Measurements from ENCODE around the gene TAS2R38. TPM values are rescaled to one million over a fixed set of nuclear protein-coding genes. Genes with fewer than 3 reads are reported as not detected.

The TAS2R38 gene
- total RNA-seq, 1 donor from 2014 or later: not detected

DNA sequence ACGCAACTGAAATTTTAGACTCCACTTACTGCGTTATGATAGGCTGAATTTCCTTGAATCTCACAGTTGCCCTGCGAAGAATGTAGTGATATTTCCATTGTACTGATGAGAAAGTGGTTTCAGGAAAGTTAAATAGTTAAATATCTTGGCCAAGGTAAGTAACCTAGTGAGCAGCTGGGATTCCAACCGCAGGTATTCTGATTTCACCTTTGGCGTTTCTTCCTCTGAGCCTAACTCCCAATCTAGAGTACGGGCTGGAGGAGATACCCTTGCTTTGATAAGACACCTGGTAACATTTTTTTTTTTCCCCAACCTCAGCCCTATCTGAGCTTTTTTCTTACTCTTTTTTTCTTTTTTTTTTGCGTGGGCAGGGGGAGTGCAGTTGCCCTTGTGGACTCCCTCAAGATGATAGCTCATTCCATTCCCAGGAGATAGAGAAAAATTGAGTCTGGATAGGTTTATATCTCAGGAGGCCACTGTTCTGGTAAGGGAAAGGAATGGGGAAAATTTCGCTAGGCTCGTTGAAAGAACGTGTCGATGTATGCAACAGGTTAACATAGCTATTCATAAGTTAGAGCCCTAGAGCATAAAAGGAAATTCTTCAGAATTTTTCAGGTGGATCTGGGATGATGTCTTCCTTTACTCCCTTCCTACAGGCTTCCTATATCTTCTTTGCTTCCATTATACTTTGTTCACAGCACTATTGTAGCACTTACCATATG lies 3.1 kb upstream of the TAS2R38 start:
- no peak for FAIRE-seq

GRCh38 chr7:141975806-141976523 lies 2.4 kb upstream of the TAS2R38 start:
- FAIRE-seq: no peak
- DNase-seq (ENCODE audit: low spot score in 2 of 2): peak; percentile 32 to 59

More for the DNA sequence above, 3.1 kb upstream of the TAS2R38 start:
- DNase-seq (ENCODE audit: low spot score in 2 of 2): no peak

DNA sequence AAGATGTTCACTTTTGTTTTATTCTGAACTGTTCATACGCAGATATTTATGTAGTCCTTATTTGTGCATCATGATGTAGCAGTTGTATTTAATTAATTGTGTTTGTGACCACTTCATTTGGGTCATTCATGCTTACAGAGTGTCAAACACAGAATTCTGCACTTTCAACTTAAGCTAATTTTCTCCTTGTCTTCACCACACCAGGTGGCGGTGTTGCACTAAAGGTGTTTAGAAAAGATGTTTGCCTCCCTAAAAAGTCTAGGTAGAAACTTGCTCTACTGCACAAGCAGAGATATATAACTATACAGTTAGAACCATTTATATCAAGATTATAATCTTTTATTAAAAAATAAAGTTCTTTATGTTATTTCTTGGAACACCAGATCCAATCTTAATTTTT lies 1.3 kb upstream of the TAS2R38 start:
- FAIRE-seq: no peak
- no peak for DNase-seq (ENCODE audit: low spot score in 2 of 2)

GRCh38 chr7:141960687-141961422 lies 12.7 kb downstream of the TAS2R38 start:
- FAIRE-seq: no peak
- DNase-seq (ENCODE audit: low spot score in 2 of 2): no peak

DNA sequence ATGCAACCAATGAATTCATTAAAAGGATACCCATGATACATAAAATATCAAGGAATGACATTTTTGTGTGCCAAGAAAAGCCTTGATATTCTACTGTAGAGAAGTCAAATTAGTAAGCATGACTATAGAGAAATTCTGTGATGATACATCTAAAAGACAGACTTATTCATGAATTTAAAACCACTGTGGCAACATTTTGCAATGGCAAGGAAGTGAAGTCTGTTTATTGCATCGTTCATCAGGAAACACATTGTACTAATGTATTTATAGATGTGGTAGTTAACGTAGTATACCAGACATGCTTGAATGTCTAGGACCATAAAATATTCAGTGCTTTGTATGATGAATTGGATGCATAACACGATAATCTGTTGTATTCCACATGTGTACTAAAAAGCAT lies 17.5 kb downstream of the TAS2R38 start:
- FAIRE-seq: no peak
- DNase-seq (ENCODE audit: low spot score in 2 of 2): no peak

GRCh38 chr7:141954334-141954733 lies 19.2 kb downstream of the TAS2R38 start:
- no peak for DNase-seq (ENCODE audit: low spot score in 2 of 2)

DNA sequence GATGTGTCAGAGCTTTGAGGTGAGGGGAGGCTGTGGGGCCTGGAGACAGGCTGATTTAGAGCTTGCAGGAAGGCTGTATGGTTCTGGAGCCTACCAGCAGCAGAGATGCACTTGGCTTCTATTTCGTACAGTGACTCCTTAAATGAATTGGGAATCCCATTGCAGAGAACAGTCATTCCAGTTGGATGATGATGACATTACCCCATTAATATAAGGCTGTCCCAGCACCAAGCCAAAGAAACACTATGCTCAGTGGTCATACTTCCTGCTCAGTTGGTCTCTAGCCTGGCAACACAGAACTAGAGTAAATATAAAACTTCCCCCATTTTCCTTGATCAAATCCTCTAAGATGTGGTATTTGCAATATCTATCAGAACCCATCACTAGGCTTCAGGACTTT lies 21.1 kb downstream of the TAS2R38 start:
- FAIRE-seq (no peak), DNase-seq (ENCODE audit: low spot score in 2 of 2) (no peak)

More at GRCh38 chr7:141954334-141954733, 19.2 kb downstream of the TAS2R38 start:
- no peak for FAIRE-seq

GRCh38 chr7:141950806-141951205 lies 22.8 kb downstream of the TAS2R38 start:
- no peak for DNase-seq (ENCODE audit: low spot score in 2 of 2)
- FAIRE-seq: no peak

DNA sequence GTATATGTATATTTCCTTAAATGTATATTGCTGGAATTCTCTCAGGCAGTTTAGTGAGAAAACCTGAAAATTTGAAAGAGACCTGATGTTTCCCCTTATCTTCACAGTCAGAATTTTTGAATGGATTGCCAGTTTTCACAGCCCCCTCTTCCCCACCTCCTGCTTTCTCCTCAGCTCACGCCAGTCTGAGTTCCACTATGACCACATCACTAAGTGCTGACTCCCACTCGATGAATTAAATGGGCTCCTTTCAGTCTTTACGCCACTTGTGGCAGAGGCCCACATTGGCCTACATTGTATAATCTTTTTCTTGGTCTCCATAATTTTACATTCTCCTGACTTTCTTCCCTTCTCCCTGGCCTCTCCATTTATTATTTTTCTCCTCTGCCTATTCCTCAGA lies 23.7 kb downstream of the TAS2R38 start:
- DNase-seq (ENCODE audit: low spot score in 2 of 2) (no peak), FAIRE-seq (no peak)

DNA sequence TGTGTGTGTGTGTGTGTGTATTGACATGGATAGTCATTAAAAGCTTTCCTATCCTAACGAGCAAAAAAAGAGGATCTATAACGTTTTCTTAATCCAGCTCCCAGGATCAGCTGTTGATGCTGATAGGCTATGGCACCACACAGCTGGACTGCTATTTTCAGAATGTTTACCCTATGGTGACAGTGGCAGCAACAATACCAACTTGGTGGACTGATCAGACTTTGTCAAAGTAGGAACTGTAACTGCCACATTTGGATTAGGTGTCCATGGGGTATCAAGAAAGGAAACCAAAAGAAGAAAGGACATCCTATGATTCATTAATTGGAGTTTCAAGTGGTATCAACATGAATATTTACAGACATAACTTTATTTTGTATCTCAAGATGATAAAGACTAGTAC lies 24.1 kb downstream of the TAS2R38 start:
- DNase-seq (ENCODE audit: low spot score in 2 of 2): no peak
- no peak for FAIRE-seq

GRCh38 chr7:141949021-141949420 lies 24.6 kb downstream of the TAS2R38 start:
- DNase-seq (ENCODE audit: low spot score in 2 of 2) (no peak), FAIRE-seq (no peak)

GRCh38 chr7:141946796-141947195 lies 26.8 kb downstream of the TAS2R38 start, which contains the start of gene CLEC5A:
TSS of gene CLEC5A (minus strand) at chr7:141946974. CDS start at chr7:141946292, 682 bp downstream.
- FAIRE-seq: no peak

DNA sequence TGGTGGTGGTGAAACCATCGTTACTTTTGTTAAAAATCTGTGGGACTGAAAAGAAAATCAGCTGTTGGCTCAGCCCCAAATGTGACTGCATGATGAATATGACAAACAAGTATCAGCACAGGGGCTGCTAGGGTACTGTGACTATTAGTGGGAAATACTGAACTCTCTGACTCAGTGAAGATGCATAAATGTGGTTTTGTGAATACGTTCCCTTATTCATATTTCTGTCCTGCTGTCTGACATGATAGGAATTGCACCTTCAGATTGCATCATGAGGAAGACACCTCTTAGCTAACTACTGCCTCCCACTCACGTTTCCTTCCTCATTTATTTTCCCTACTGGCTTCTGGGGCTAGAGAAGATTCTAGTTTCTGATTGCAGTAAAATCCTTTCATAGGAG lies 28.2 kb downstream of the TAS2R38 start:
- no peak for DNase-seq (ENCODE audit: low spot score in 2 of 2)
- FAIRE-seq: no peak

More at GRCh38 chr7:141946796-141947195, 26.8 kb downstream of the TAS2R38 start, which contains the start of gene CLEC5A:
- DNase-seq (ENCODE audit: low spot score in 2 of 2): no peak

GRCh38 chr7:141944811-141945210 lies 28.8 kb downstream of the TAS2R38 start:
- FAIRE-seq: no peak

GRCh38 chr7:141943846-141944245 lies 29.7 kb downstream of the TAS2R38 start:
- FAIRE-seq (no peak), DNase-seq (ENCODE audit: low spot score in 2 of 2) (no peak)

More at GRCh38 chr7:141944811-141945210, 28.8 kb downstream of the TAS2R38 start:
- no peak for DNase-seq (ENCODE audit: low spot score in 2 of 2)

DNA sequence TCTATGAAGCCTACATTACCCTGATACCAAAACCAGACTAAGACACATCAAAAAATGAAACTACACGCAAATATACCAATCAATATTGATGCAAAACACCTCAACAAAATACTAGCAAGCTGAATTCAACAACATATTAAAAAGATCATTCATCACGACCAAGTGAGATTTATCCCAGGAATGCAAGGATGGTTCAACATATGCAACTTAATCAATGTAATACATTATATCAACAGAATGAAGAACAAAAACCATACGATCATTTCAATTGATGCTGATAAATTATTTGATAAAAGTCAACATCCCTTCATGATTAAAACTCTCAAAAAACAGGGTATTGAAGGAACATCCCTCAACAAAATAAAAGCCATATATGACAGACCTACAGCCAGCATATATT lies 32.5 kb downstream of the TAS2R38 start:
- DNase-seq (ENCODE audit: low spot score in 2 of 2) (no peak), FAIRE-seq (peak; percentile 19)

DNA sequence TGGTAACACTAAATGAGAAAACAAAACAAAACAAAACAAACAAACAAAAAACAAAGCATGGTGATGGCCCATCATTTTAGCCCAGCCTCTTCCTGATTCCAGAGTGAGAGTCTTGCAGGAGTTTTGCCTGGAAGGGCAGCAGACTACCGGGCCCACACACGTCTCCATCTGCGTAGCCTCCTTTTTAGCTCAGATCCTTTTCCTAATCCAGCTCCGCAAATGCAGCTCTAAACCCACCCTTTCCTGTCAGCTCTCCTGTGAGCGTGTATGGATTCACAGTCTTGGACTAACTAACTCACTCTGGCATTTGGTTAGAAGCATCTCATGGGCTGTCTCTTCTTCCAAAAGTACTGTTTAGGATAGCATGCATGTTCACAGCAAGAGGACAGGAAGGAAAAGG lies 43.4 kb downstream of the TAS2R38 start:
- DNase-seq (ENCODE audit: low spot score in 2 of 2) (no peak), FAIRE-seq (no peak)

GRCh38 chr7:141928845-141929195 lies 44.8 kb downstream of the TAS2R38 start:
- DNase-seq (ENCODE audit: low spot score in 2 of 2): no peak
- FAIRE-seq: no peak

DNA sequence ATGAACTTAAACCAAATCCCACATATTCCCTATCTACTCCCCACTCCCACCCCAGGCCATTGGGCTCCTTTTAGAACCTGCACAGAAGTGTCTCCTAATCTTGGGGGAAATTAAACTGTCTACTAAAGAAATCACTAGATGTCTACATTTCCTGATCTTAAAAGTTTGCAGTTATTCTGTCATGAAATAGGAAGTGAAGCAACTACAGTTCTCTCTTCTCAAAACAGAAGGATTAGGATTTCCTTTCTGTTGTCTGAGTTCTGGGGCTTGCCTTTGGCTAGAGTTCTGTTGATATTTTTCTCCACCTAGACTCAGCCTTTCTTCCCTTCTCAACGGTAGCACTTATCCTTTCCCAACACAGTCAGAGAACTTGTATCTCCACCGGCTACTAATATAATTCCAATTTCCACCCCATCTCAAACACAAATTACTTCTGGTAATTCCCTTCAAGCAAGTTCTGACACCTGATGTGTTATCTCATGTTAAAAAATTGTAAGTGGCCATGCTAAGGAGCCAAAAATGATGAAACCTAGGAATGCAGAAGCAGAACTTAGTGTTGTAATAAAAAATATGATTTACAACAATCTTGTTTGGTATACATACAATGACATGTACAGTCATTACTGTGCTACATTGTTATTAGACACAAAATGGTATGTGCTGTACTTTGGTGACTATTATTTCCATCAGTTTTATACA lies 45.3 kb downstream of the TAS2R38 start:
- FAIRE-seq (no peak), DNase-seq (ENCODE audit: low spot score in 2 of 2) (no peak)

Data from frontal cortex (tissue), 4 donors.